ENCODE measurements around the gene PLEKHF1.
A peak's percentile ranks its signal among the peaks of the same experiment; 100 is the strongest.

Gene PLEKHF1

GRCh38 chr19:29685326-29685725, 20.1 kb downstream of the PLEKHF1 start:
- no peak for TF ChIP-seq CTCF (conservative IDR thresholded peaks at IDR 0.05)
- peak overlapping the region; percentile 86 for H3K27ac ChIP-seq

DNA sequence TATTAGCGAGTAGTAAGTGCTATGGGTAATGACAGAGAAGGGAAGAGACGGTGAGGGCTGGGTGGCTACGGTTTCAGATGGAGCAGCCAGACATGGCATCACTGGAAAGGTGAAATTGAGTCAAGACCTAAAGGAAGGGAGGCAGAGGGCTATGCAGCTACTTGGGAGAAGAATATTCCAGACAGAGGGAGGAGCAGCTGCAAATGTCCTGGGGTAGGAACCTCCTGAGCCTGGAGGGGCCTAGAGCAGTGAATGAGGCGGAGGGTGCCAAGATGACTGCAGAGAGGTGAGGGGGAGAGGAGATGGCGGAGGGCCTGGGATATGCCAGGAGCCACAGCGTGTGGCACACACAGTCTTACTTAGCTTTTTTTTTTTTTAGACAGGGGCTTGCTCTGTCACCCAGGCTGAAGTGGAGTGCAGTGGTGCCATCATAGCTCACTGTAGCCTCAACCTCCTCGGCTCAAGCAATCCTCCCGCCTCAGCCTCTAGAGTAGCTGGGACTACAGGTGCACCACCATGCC, 21.1 kb downstream of the PLEKHF1 start:
- H3K27ac ChIP-seq, result peak overlapping the region; percentile 86
- TF ChIP-seq CTCF (conservative IDR thresholded peaks at IDR 0.05), result no peak

DNA sequence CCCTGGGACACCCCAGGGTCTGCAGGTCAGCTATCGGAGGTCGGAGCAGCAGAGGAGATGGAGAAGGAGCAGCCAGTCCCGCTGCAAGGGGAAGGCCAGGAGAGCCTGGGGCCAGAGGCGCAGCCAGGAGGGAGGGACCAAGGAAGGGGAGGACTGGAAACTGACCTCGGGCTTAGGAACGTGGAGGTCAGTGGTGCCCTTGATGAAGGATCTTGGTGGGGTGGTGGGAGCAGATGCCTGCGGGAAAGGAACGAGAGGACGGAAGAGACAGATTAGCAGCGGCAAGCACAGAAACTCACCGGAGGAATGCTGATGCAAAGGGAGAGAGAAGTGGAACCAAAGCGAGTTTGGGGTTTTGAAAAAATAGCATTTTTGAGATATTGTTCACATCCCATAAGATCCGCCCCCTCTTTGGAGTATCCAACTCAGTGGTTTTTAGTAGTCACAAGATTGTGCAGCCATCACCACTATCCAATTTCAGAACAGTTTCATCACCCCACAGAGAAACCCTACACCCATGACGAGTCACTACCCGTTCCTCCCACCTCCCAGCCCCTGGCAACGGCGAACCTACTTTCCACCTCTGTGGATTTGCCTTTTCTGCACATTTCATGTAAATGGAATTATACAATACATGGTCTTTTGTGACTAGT, 22.1 kb downstream of the PLEKHF1 start:
- TF ChIP-seq CTCF (conservative IDR thresholded peaks at IDR 0.05), result no peak
- peak overlapping the region; percentile 86; the same call in 1 of the 2 replicates for H3K27ac ChIP-seq

GRCh38 chr19:29687897-29688728, 22.9 kb downstream of the PLEKHF1 start:
- H3K27ac ChIP-seq, result peak overlapping the region; percentile 86; the same call in 1 of the 2 replicates
- TF ChIP-seq CTCF (conservative IDR thresholded peaks at IDR 0.05), result no peak

GRCh38 chr19:29690842-29691241, 25.6 kb downstream of the PLEKHF1 start:
- H3K27ac ChIP-seq, result peak overlapping the region; percentile 93; the same call in 1 of the 2 replicates
- TF ChIP-seq CTCF (conservative IDR thresholded peaks at IDR 0.05), result no peak; the same call in none of the 2 replicates

GRCh38 chr19:29694161-29694560, 28.9 kb downstream of the PLEKHF1 start:
- peak overlapping the region; percentile 93 for H3K27ac ChIP-seq
- no peak for TF ChIP-seq CTCF (conservative IDR thresholded peaks at IDR 0.05)
